Thyroid gland (tissue), 4 donors: ENCODE data around the gene FHOD3. TPM values are rescaled to one million over a fixed set of nuclear protein-coding genes. Genes with fewer than 3 reads are reported as not detected.

ENCODE experiments used
- DNase-seq, 2 donors: peaks; one replicate each; pipeline ENCODE4 v3.0.0-alpha.2; 2019
- H3K27ac ChIP-seq, 3 donors: fragments of 200-600 bp; sonication (generic); 1 replicate in 2 of 3; 2 replicates in 1 of 3; pipeline ENCODE4 v1.5.1; 2016 to 2019; ENCODE audit warnings: mild to moderate bottlenecking in 1 of 3, moderate library complexity in 1 of 3
- H3K27me3 ChIP-seq: fragments of 200-600 bp; sonication (generic); one replicate; pipeline ENCODE4 v1.5.1; 2019
- H3K36me3 ChIP-seq, 2 donors: fragments of 200-600 bp; sonication (generic); one replicate each; pipeline ENCODE4 v1.5.1; 2016 to 2019
- H3K4me1 ChIP-seq, 2 donors: fragments of 200-600 bp; sonication (generic); one replicate each; pipeline ENCODE4 v1.5.1; 2017 to 2019
- H3K4me3 ChIP-seq, 3 donors: fragments of 200-600 bp; sonication (generic); replicated peaks in 1 of 3; 1 replicate in 2 of 3; 2 replicates in 1 of 3; pipeline ENCODE4 v1.5.1; 2016; ENCODE audit warnings: mild to moderate bottlenecking in 1 of 3
- H3K9me3 ChIP-seq: fragments of 200-600 bp; sonication (generic); one replicate; pipeline ENCODE4 v1.5.1; 2017
- CTCF ChIP-seq, 6 experiments: fragments of 200-600 bp in 3 of 6; fragments of 450-650 bp in 3 of 6; sonication (generic) in 3 of 6; IDR thresholded peaks; one replicate each; pipeline ENCODE4 v1.5.1; 2016 to 2019; ENCODE audit warnings: antibody characterized with exemption in 6 of 6, mild to moderate bottlenecking in 2 of 6, inconsistent platforms in 1 of 6, moderate library complexity in 1 of 6
- POLR2A ChIP-seq, 2 donors: fragments of 450-650 bp; IDR thresholded peaks; one replicate each; pipeline ENCODE4 v1.6.1; 2017; ENCODE audit warnings: antibody characterized with exemption in 2 of 2, mild to moderate bottlenecking in 2 of 2, moderate library complexity in 1 of 2
- WGBS, 2 donors: methylation state at CpG; one replicate each; pipeline ENCODE4 v1.1.5; 2017; 5-methylcytosine and 5-hydroxymethylcytosine counted together
- intact Hi-C: fragments of 100-400 bp; cut with DNase I; formaldehyde crosslinking; loops from one replicate; pipeline ENCODE4 v1.15.1; 2023
- total RNA-seq, 4 donors: library from RNA; depleted of rRNA; stranded (reverse); fragments of >200 nt; gene quantifications; one replicate each; pipeline ENCODE4 v1.2.3, GENCODE V29; 2016

The FHOD3 gene
- total RNA-seq, 4 donors from 2014 or later: 1.6 to 6.9 (median 4.8) TPM

- H3K9me3 ChIP-seq: no peaks in the 10 kb centered on the region
- peaks cover 10 to 13% of the 10 kb centered on the region in 2 donors for H3K4me1 ChIP-seq
- TF ChIP-seq CTCF (IDR thresholded peaks at IDR 0.05): no peak
- no peak for TF ChIP-seq POLR2A (IDR thresholded peaks at IDR 0.05)
- no peak for DNase-seq
- no peaks in the 10 kb centered on the region for H3K27me3 ChIP-seq
- no peak overlapping the region for H3K4me3 ChIP-seq
- 80 to 86% methylated on average over 4 of the region's 4 CpGs for WGBS, 2 donors
- no peaks in the 10 kb centered on the region for H3K36me3 ChIP-seq
- intact Hi-C loops: no loop called here
- no peak overlapping the region for H3K27ac ChIP-seq
Observed at GRCh38 chr18:36424741-36425142, 127.2 kb downstream of the FHOD3 start.

- 74 to 84% methylated on average over 3 of the region's 3 CpGs for WGBS, 2 donors
- DNase-seq: no peak
- H3K9me3 ChIP-seq: no peaks in the 10 kb centered on the region
- TF ChIP-seq CTCF (IDR thresholded peaks at IDR 0.05) (no peak), POLR2A (IDR thresholded peaks at IDR 0.05) (no peak)
- H3K36me3 ChIP-seq: no peaks in the 10 kb centered on the region
- no peaks in the 10 kb centered on the region for H3K27me3 ChIP-seq
- H3K4me3 ChIP-seq: no peak overlapping the region
- intact Hi-C loops: no loop called here
- peaks cover 0 to 3% of the 10 kb centered on the region in 2 donors for H3K4me1 ChIP-seq
- H3K27ac ChIP-seq: no peak overlapping the region
Observed at GRCh38 chr18:36427369-36427768, 129.9 kb downstream of the FHOD3 start.

GRCh38 chr18:36427831-36428230 is 130.3 kb downstream of the FHOD3 start:
- DNase-seq: no peak
- intact Hi-C loops: no loop called here
- H3K4me1 ChIP-seq: peaks cover 0 to 3% of the 10 kb centered on the region in 2 donors
- H3K36me3 ChIP-seq: no peaks in the 10 kb centered on the region
- H3K9me3 ChIP-seq: no peaks in the 10 kb centered on the region
- 79 to 93% methylated on average over 2 of the region's 2 CpGs for WGBS, 2 donors
- no peaks in the 10 kb centered on the region for H3K27me3 ChIP-seq
- TF ChIP-seq POLR2A (IDR thresholded peaks at IDR 0.05) (no peak), CTCF (IDR thresholded peaks at IDR 0.05) (no peak)
- H3K4me3 ChIP-seq: no peak overlapping the region
- H3K27ac ChIP-seq: no peak overlapping the region

- no peak overlapping the region for H3K27ac ChIP-seq
- TF ChIP-seq POLR2A (IDR thresholded peaks at IDR 0.05) (no peak), CTCF (IDR thresholded peaks at IDR 0.05) (no peak)
- DNase-seq: no peak
- H3K4me3 ChIP-seq: no peak overlapping the region
- H3K9me3 ChIP-seq: no peaks in the 10 kb centered on the region
- intact Hi-C loops: no loop called here
- peaks cover 0 to 3% of the 10 kb centered on the region in 2 donors for H3K4me1 ChIP-seq
- WGBS, 2 donors: 82 to 93% methylated on average over 8 of the region's 8 CpGs
- H3K36me3 ChIP-seq: no peaks in the 10 kb centered on the region
- H3K27me3 ChIP-seq: no peaks in the 10 kb centered on the region
Observed at GRCh38 chr18:36428431-36429029, 131.0 kb downstream of the FHOD3 start.

- H3K27ac ChIP-seq: no peak overlapping the region
- H3K4me3 ChIP-seq: no peak overlapping the region
- WGBS, 2 donors: 89 to 91% methylated on average over 4 of the region's 4 CpGs
- H3K9me3 ChIP-seq: no peaks in the 10 kb centered on the region
- TF ChIP-seq POLR2A (IDR thresholded peaks at IDR 0.05): no peak
- no peak for TF ChIP-seq CTCF (IDR thresholded peaks at IDR 0.05)
- no peaks in the 10 kb centered on the region for H3K27me3 ChIP-seq
- DNase-seq: no peak
- intact Hi-C loops: no loop called here
- peaks cover 3% of the 10 kb centered on the region in 2 donors for H3K4me1 ChIP-seq
- H3K36me3 ChIP-seq: no peaks in the 10 kb centered on the region
Observed at GRCh38 chr18:36432880-36433555, 135.5 kb downstream of the FHOD3 start.
